Measurements from ENCODE around the gene IL1RL1.
"Not testable (repeated sequence)": the region's sequence is repeated elsewhere in the genome, so short reads cannot be mapped to it uniquely, and the experiment has no call there.

IL1RL1 gene

DNA sequence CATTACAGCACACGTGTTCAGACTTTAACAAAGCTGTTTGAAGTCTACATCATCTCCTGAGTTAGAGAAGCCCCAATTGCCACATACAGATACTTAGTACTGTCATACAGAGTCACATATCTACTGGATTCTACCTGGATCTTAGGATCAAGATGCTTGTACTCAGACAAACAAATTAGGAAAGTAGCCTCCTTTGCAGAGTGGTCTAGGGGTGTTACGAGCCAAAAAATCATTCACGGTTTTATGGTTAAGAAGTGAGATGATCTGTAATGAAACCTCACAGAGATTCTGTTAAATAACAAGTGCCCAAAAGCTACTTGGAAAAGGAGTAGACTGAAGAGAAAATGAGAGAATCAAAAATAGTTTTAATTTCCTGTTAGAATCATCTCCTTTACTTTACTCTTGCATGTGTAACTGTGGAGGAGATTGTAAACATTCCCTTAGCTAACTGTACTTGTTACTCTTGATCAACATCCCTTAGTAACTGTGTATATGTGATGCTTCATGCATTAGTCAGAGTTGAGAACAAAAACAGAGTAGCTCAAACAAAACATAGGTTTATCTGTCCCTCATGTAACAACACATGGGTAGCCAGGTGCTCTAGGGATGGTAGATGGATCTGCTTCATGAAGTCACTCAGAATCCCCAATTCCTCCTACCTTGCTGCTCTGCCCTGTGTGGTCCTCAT is 16.4 kb upstream of the IL1RL1 start:
- no peak for DNase-seq (ENCODE audit: low spot score)

DNA sequence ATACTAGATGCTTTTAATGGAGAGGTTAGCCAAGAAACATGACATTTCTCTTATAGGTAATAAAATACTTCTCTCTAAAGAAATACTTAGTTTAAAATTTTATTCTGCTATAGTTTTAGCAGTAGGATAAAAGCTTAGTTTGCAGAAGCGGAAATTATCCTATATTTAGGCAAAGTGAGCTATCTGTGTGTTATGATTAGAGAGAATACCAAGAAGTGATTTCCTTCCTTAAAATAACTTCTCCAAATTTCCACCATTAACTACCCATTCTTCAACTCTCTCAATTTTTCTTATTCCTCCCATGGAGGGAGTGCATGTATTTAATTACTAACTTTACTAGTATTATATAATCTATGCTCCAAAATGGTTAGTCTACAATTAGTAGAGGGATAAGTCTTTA is 15.8 kb upstream of the IL1RL1 start:
- DNase-seq (ENCODE audit: low spot score) = no peak

- no peak for DNase-seq (ENCODE audit: low spot score)
Observed at GRCh38 chr2:102296449-102296848, 14.9 kb upstream of the IL1RL1 start.

DNA sequence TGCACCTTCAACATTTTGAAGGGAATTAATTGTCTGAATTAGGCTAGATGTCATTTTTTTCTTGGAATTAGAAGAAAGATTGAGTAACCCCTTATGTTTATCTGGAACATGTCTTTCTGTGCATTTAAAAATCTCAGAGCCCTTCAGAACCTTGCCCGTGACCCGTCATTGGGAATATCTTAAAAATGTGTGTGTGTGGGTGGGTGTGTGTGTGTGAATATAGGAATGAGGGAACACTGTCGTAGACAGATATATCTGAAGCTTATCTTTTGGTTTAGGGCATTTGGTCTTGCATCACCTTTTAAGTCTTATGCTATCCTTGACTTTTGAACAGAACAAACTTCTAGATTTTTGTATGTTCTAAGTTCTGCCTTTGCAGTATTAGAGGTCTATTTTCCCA is 13.5 kb upstream of the IL1RL1 start:
- DNase-seq (ENCODE audit: low spot score) = no peak

DNA sequence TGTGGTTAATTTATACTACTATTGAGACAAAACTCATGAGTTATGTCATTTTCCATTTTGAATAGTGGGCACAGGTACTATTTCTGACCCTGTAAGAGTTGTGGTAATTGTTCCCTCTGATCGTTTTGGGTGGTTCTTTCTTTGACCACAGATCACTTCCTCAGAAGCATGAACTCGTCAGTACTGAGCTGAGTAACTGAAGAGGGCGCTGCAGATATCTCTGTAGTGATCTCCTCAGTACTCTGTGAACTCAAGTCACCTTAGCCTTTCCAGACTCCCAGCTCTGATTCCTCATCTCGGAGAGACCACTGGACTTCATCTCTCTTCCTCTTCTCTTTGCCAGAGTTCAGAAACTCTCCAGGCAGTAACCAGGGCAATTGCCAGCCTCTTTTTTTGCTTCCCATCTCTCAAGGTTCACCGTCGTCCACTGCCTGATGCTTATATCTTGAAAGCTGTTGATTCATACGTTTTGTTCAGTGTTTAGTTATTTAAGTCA is 9.4 kb upstream of the IL1RL1 start:
- no peak for DNase-seq (ENCODE audit: low spot score)

DNA sequence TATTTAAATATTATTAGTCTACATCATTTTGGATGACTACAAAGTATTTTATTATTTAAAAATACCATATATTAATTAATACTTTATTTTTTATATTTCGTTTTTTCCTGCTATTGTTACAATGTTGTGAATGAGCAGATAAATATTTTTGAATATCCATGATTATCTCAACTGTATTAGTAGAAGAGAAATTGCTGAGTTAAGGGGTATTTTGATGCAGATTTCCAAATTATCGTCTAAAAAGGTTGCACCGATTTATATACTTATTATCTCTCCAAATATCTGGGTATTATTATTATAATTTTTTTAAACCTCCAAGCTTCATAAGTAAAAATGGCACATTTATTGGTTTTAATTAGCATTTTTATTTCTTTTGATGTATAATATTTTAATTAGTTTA is 8.9 kb upstream of the IL1RL1 start:
- no peak for DNase-seq (ENCODE audit: low spot score)

DNA sequence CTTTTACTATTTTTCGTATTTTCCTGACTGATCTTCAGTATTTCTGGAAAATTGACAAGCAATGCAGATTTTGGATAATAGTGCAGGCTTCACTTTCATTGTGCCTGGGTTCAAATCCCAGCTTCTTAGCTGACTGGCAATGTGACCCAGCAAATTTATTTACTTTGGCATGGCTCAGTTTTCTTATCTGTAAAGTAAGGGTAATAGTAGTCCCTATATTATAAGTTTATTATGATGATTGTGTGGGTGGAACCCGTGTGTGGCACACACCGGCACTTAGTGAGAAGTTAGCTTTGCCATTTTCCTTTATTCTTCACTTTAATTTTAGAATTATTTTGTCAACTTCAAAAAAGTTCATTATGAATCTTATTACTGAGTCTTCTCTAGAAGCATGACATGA is 7.8 kb upstream of the IL1RL1 start:
- no peak for DNase-seq (ENCODE audit: low spot score)

DNA sequence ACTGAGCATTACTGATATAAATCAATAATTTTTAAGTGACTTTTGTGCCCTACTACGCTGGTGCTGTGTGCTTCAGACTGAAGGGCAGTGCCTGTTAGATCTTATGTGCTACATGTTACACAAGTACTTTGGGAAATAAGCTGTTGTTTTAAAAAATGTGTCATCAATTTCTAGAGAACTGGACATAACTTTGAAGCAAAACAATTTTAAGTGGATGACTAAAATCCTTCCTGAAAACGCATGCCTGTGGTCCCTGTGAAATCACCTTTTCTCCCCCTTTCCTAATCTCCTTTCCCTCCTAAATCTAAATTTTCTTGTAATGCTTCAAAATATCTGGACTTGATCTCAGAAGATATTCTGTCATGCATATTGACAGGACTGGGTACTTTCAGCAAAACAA is 7.1 kb upstream of the IL1RL1 start:
- no peak for DNase-seq (ENCODE audit: low spot score)

DNA sequence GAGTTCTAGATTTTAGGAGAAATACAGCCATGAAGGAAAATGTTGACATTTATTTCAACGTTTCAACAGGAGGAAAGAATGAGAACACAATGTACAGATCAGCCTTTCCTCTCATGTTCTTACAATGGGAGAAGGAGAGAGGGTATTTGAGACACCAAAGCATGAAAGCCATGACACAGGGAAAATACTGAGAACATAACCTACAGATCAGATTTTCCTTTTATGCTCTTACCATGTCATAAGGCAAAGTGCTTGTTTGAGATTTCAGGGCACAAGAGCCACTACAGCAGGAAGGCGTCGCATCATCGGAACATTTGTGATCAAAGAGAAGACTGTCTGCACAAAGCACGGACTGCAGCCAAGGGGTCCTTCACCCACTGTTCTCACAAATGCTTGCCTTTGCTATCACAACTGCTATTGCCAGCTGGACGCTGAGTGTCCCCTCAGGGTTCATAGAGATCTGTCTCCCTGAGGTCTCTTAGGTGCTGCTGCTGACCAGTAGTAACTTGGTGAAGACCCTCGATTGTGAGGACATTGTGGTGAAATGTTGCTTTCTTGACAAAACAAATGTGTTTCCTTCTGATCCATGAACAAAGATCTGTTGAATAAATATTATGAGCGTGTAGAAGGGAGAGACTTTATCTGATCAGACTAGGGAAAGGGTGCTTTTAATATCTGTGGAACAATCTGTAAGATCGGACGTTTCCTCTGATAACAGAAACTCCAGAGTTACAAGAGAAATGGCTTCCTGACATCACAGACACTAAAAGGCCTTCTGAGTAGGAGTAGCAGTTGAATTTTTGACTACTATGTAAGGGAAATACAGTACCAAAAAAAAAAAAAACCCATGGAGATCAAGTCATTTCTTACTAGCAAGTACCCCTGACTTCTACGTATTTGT is 6.4 kb upstream of the IL1RL1 start:
- DNase-seq (ENCODE audit: low spot score) = no peak

DNA sequence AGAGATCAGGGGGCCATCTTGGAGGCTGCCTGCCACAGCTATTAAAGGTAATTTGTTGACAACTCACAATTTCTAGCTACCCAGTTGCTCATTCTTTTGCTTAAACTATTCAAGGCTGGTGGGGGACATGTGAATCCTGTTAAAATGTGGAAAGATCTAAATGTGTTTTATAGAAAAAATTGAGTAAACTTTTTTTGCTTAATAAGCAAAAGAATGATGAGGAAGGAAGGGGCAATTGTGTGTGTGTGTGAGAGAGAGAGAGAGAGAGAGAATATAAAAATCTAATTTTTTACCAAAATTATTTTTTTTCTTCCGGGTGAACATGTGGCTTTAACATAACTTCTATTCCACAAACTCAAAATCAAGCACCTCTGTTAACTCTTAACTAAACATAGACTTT is 5.2 kb upstream of the IL1RL1 start:
- DNase-seq (ENCODE audit: low spot score) = no peak

DNA sequence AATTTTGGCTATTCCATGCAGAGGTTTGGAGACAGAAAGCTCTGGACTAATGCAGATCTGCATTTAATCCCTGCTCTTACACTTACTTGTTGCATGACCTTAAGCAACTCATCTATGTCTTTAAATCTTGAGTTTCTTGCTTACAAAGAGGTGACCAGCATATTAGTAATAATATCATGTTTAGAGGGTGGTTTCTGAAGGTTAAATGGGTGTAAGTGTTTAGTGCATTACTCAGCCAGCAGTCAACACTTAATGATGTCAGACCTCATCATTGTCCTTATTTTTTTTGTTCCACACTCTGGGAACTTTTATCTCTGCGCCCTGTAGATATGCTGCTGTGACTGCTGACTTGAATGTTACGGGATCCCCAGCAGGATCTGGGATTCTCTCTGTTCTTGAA is 1.7 kb downstream of the IL1RL1 start:
- no peak for DNase-seq (ENCODE audit: low spot score)

- no peak for DNase-seq (ENCODE audit: low spot score)
Observed at GRCh38 chr2:102313471-102313870, 2.1 kb downstream of the IL1RL1 start.

DNA sequence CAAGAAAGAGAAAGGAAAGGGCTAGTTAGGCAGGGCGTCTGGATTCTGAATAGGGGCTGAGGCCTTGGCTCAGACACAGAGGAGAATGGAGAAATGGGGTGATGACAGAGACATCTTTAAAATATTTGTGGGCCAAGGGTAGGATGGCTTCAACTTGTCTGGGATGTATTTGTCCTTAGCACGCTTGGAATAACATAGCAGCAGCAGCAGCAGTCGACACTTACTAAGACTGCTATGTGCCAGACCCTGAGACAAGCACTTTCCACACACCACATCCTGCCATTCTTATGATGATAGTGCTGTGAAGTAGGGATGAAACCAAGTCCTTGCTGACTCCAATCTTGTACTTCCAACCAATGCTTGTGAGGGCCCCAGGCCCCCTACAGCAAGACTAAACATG is 2.6 kb downstream of the IL1RL1 start:
- DNase-seq (ENCODE audit: low spot score) = no peak

- DNase-seq (ENCODE audit: low spot score) = no peak
Observed at GRCh38 chr2:102315921-102316320, 4.6 kb downstream of the IL1RL1 start.

- DNase-seq (ENCODE audit: low spot score) = no peak
Observed at GRCh38 chr2:102317715-102318114, 6.4 kb downstream of the IL1RL1 start.

- DNase-seq (ENCODE audit: low spot score) = no peak
Observed at GRCh38 chr2:102318437-102318836, 7.1 kb downstream of the IL1RL1 start.

GRCh38 chr2:102321941-102322719 is 10.8 kb downstream of the IL1RL1 start:
- no peak for DNase-seq (ENCODE audit: low spot score)

- not testable (repeated sequence) for DNase-seq (ENCODE audit: low spot score)
Observed at GRCh38 chr2:102324914-102325313, 13.6 kb downstream of the IL1RL1 start.

GRCh38 chr2:102331311-102331980 is 20.1 kb downstream of the IL1RL1 start:
- no peak for DNase-seq (ENCODE audit: low spot score)

GRCh38 chr2:102334486-102334885 is 23.1 kb downstream of the IL1RL1 start:
- DNase-seq (ENCODE audit: low spot score) = no peak

DNA sequence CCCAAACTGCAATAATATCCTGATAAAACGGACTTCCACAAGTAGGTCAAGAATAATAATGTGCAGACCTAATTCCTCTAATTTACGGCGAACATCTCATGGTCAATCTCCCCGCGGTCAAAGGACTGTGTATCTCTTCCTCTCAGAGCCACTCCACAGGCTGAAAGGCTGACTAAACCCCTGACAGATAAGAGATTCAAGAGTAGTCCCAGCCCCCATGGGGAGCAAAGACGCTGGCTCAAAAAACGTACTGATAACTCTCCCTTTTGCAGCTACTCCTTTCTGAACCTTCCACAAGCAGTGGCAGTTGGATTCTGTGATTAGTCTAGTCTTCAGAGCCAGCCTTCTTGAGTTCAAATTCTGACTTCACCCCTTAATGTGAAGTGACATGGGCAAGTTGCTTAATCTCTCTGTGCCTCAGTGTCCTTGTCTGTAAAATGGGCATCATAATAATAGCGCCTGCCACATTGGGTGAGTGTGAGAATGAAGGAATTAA is 24.6 kb downstream of the IL1RL1 start:
- DNase-seq (ENCODE audit: low spot score) = no peak

DNA sequence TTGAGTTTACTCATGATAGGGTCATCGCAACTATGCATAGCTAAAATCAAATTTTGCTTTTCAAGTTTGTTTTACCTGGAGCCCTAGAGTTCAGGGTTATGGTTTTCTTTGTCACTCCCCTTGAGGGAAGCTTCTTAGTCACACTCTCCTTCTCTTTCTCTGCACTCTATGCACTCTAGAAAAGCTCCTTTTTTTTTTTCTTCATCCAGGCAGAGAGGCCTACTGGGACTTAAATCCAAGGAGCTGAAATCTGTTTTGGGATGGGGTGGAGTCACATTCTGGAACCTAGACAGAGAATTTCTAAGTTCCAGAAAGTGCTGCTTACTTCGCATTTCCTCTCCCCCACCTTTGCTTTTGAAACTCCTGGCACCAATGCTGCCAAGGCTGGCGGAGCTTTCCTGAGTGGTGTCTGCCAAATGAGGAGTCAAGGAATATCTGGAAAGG is 25.2 kb downstream of the IL1RL1 start:
- no peak for DNase-seq (ENCODE audit: low spot score)

Measured in GM03348 (cell line).